Natural killer cell (primary cell): ENCODE measurements around the gene HIVEP3. TPM values are rescaled to one million over a fixed set of nuclear protein-coding genes. Genes with fewer than 3 reads are reported as not detected.

ENCODE experiments used
- ATAC-seq, 3 donors: fragments of 150-1000 bp in 2 of 3; fragments of 200-7000 bp in 1 of 3; cut with Tn5 transposase; 1 replicate in 1 of 3; 2 replicates in 2 of 3; pipeline ENCODE4 v1.10.0; 2021; ENCODE audit warnings: mild to moderate bottlenecking in 2 of 3, moderate library complexity in 2 of 3
- DNase-seq, 2 donors: peaks; one replicate each; pipeline versions ENCODE4 v3.0.0 to v3.0.0-alpha.2; 2013 to 2021; ENCODE audit warnings: mixed read lengths in 1 of 2
- H3K27ac ChIP-seq: one replicate; pipeline ENCODE4 v1.5.1; 2013; ENCODE audit warnings: mild to moderate bottlenecking, low read length
- H3K27me3 ChIP-seq: one replicate; pipeline ENCODE4 v1.6.1; 2013; ENCODE audit warnings: low read length; ENCODE audit not compliant: control insufficient read depth, insufficient read depth
- H3K36me3 ChIP-seq: one replicate; pipeline ENCODE4 v1.6.1; 2013; ENCODE audit warnings: low read length; ENCODE audit not compliant: control insufficient read depth, insufficient read depth
- H3K4me1 ChIP-seq: one replicate; pipeline ENCODE4 v1.6.1; 2013; ENCODE audit warnings: low read length; ENCODE audit not compliant: control insufficient read depth, insufficient read depth
- H3K4me3 ChIP-seq: one replicate; pipeline ENCODE4 v1.5.1; 2013; ENCODE audit warnings: low read length
- H3K9me3 ChIP-seq: one replicate; pipeline ENCODE4 v1.6.1; 2013; ENCODE audit warnings: low read length; ENCODE audit not compliant: control insufficient read depth, insufficient read depth
- H3K27ac Mint-ChIP-seq, 2 donors: one replicate each; pipeline ENCODE4 v1.8.0; 2022; ENCODE audit warnings: mild to moderate bottlenecking in 2 of 2, mixed read lengths in 2 of 2, moderate library complexity in 1 of 2
- H3K27me3 Mint-ChIP-seq, 2 donors: one replicate each; pipeline ENCODE4 v1.8.0; 2022; ENCODE audit warnings: low read depth in 2 of 2, mixed read lengths in 2 of 2
- H3K36me3 Mint-ChIP-seq: one replicate; pipeline ENCODE4 v1.8.0; 2022; ENCODE audit warnings: mixed read lengths
- H3K4me1 Mint-ChIP-seq, 2 donors: one replicate each; pipeline ENCODE4 v1.8.0; 2022; ENCODE audit warnings: mixed read lengths in 2 of 2
- H3K4me3 Mint-ChIP-seq: one replicate; pipeline ENCODE4 v1.8.0; 2022; ENCODE audit warnings: mild to moderate bottlenecking, moderate library complexity, mixed read lengths
- H3K9me3 Mint-ChIP-seq, 2 donors: one replicate each; pipeline ENCODE4 v1.8.0; 2022; ENCODE audit warnings: mixed read lengths in 2 of 2
- WGBS: methylation state at CpG from one replicate; pipeline ENCODE4 v1.1.7; 2013; ENCODE audit warnings: missing lambda C conversion rate; ENCODE audit not compliant: insufficient coverage; 5-methylcytosine and 5-hydroxymethylcytosine counted together
- intact Hi-C: fragments of 100-400 bp; cut with micrococcal nuclease; formaldehyde crosslinking; loops from one replicate; pipeline ENCODE4 v1.14.2; 2022
- total RNA-seq, 4 donors: library from RNA; stranded (reverse); fragments of 120-200 nt in 1 of 4; gene quantifications; one replicate each; pipeline versions ENCODE4 v1.2.3 to v1.2.4, GENCODE V29; 2013 to 2022
- TF ChIP-seq, protein P1 (sequence below): fragments of 200-600 bp; IDR thresholded peaks from one replicate; pipeline ENCODE4 v1.8.0; 2022; ENCODE audit warnings: antibody characterized with exemption

Gene HIVEP3
- total RNA-seq, 3 donors from 2014 or later (not counting 1 experiment from before 2014, with no cell fraction given) = 26.2 to 35.2 (median 29.8) TPM

DNA sequence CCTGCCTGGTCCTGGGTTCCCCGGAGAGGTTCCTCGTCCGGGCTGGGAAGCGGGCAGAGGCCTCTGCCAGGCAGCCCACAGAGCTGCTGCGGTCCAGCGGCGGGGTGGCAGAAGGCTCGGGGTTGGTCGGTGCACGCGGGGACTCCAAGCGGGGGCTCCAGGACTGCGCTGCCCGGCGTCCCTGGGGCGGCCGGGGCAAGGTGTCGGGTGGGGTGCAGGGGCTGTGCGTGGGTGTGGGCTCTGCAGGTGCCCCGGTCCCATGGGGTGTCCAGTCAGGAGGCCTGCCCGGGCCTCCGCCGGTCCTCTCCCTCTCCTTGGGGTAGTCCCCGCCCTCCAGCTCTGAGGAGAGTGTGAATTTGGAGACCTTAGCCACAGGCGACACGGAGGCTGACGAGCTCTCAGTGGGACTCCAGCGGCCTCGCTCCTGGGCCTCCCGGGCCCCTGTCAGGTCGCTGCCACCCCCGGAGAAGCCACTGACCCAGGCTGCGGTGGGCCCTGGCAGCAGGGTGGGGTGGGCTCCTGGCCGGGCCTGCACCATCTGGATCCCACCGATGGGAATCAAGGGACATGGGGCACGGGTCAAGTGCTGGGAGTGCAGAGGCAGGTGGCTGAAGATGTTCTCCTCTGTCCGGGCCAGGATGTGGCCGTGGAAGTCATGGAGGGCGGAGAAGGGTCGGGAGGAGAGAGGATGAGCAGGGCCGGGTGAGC is 408.0 kb downstream of the HIVEP3 start:
- Mint-ChIP-seq H3K27ac (no peak overlapping the region), H3K4me3 (no peak overlapping the region), H3K27me3 (no peaks in the 10 kb centered on the region), H3K36me3 (no peaks in the 10 kb centered on the region), H3K4me1 (peaks cover 0 to 5% of the 10 kb centered on the region in 2 donors), H3K9me3 (no peaks in the 10 kb centered on the region)
- peaks cover 7% of the 10 kb centered on the region for H3K36me3 ChIP-seq
- no peaks in the 10 kb centered on the region for H3K27me3 ChIP-seq
- no peaks in the 10 kb centered on the region for H3K9me3 ChIP-seq
- TF ChIP-seq, protein P1, sequence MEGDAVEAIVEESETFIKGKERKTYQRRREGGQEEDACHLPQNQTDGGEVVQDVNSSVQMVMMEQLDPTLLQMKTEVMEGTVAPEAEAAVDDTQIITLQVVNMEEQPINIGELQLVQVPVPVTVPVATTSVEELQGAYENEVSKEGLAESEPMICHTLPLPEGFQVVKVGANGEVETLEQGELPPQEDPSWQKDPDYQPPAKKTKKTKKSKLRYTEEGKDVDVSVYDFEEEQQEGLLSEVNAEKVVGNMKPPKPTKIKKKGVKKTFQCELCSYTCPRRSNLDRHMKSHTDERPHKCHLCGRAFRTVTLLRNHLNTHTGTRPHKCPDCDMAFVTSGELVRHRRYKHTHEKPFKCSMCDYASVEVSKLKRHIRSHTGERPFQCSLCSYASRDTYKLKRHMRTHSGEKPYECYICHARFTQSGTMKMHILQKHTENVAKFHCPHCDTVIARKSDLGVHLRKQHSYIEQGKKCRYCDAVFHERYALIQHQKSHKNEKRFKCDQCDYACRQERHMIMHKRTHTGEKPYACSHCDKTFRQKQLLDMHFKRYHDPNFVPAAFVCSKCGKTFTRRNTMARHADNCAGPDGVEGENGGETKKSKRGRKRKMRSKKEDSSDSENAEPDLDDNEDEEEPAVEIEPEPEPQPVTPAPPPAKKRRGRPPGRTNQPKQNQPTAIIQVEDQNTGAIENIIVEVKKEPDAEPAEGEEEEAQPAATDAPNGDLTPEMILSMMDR = no peak
- no peak for DNase-seq
- ATAC-seq = no peak
- H3K4me1 ChIP-seq = no peaks in the 10 kb centered on the region
- intact Hi-C loops = no loop called here
- no peak overlapping the region for H3K4me3 ChIP-seq
- no peak overlapping the region for H3K27ac ChIP-seq
- WGBS = 96% methylated on average over 41 of the region's 41 CpGs

DNA sequence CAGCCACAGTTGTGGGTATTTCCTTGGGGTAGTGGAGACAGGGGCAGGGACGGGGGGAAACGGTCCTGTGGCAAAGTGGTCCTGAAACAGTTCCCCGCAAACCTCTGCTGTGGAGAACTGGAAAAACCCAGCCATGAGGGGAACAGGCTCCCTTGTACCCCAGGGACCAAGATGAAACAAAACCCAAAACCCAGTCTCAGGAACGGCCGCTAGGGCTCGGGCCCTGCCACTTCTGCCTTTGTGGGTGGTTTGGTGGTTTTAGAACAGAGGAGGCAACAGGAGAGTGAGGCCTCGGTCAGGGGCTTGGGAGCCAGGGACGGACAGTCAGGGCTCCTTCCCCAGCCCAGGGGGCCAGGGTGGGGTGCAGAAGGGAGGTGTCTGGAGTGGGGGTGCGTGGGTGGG is 409.5 kb downstream of the HIVEP3 start:
- Histone ChIP-seq H3K27me3 (no peaks in the 10 kb centered on the region), H3K4me3 (no peak overlapping the region), H3K4me1 (no peaks in the 10 kb centered on the region), H3K27ac (no peak overlapping the region), H3K9me3 (no peaks in the 10 kb centered on the region), H3K36me3 (peaks cover 7% of the 10 kb centered on the region)
- H3K9me3 Mint-ChIP-seq = no peaks in the 10 kb centered on the region
- no peak for DNase-seq
- TF ChIP-seq, protein P1 = no peak
- no peak overlapping the region for H3K4me3 Mint-ChIP-seq
- 39% methylated on average over 7 of the region's 9 CpGs for WGBS
- no peaks in the 10 kb centered on the region for H3K36me3 Mint-ChIP-seq
- intact Hi-C loops = no loop called here
- no peak overlapping the region for H3K27ac Mint-ChIP-seq
- ATAC-seq = no peak
- H3K27me3 Mint-ChIP-seq = no peaks in the 10 kb centered on the region
- peaks cover 4 to 16% of the 10 kb centered on the region in 2 donors for H3K4me1 Mint-ChIP-seq

DNA sequence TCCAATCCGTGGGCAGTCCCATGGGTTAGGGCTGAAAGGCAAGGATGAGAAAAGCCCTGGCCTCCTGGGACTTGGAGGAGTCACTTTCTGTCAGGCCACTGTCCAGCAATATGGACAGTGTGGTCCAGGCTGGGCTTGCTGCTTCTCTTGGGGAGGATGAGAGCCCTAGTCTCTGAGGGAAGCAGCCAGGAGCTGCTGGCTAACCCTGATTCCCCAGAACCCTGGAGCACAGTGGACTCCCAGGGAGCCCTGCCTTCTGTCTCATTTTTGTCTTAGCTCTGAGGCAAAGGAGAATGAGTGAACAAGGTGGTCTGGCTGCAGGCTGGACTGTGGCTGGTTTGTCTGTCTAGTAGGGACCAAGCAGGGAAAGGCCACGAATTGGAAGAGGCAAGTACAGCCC is 410.4 kb downstream of the HIVEP3 start:
- H3K9me3 ChIP-seq = no peaks in the 10 kb centered on the region
- Mint-ChIP-seq H3K27ac (no peak overlapping the region), H3K4me1 (peaks cover 6 to 19% of the 10 kb centered on the region in 2 donors), H3K4me3 (no peak overlapping the region), H3K27me3 (no peaks in the 10 kb centered on the region), H3K9me3 (no peaks in the 10 kb centered on the region), H3K36me3 (no peaks in the 10 kb centered on the region)
- DNase-seq (no peak), ATAC-seq (no peak)
- intact Hi-C loops = no loop called here
- no peak overlapping the region for H3K4me3 ChIP-seq
- no peaks in the 10 kb centered on the region for H3K27me3 ChIP-seq
- H3K27ac ChIP-seq = no peak overlapping the region
- H3K36me3 ChIP-seq = peaks cover 6% of the 10 kb centered on the region
- 85% methylated on average over 2 of the region's 2 CpGs for WGBS
- TF ChIP-seq, protein P1 = no peak
- no peaks in the 10 kb centered on the region for H3K4me1 ChIP-seq

DNA sequence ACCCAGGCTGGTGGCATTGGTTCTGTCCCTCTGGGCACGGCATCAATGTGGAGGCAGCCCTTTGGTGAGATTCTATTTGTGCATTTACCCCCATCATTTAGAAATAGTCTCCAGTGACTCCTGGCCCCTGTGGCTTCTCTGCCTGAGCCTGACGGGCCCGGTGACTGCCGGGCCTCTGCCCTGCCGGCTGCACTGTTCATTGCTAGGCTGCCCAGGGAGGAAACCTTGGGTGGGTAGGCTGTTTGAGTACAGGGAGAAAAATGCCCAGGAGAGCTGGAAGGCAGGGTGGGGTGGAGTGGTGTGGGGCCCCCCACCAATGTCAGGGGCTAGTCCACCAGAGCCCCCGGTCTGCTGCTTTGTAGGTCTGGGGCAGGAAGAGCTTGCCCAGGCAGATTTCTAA is 410.9 kb downstream of the HIVEP3 start:
- peaks cover 3% of the 10 kb centered on the region for H3K36me3 ChIP-seq
- no peaks in the 10 kb centered on the region for H3K4me1 ChIP-seq
- whole genome bisulfite sequencing = 92% methylated on average over 6 of the region's 6 CpGs
- H3K27me3 Mint-ChIP-seq = no peaks in the 10 kb centered on the region
- no peaks in the 10 kb centered on the region for H3K27me3 ChIP-seq
- H3K4me3 Mint-ChIP-seq = no peak overlapping the region
- intact Hi-C loops = no loop called here
- DNase-seq (no peak), ATAC-seq (no peak)
- H3K27ac Mint-ChIP-seq = no peak overlapping the region
- TF ChIP-seq, protein P1 = no peak
- H3K4me3 ChIP-seq = no peak overlapping the region
- H3K4me1 Mint-ChIP-seq = peaks cover 6 to 19% of the 10 kb centered on the region in 2 donors
- H3K9me3 Mint-ChIP-seq = no peaks in the 10 kb centered on the region
- H3K27ac ChIP-seq = no peak overlapping the region
- H3K9me3 ChIP-seq = no peaks in the 10 kb centered on the region
- no peaks in the 10 kb centered on the region for H3K36me3 Mint-ChIP-seq
